ENCODE data around the gene DSCAML1. TPM values are rescaled to one million over a fixed set of nuclear protein-coding genes. Genes with fewer than 3 reads are reported as not detected.

The DSCAML1 gene
- total RNA-seq, 1 donor from 2014 or later = not detected

DNA sequence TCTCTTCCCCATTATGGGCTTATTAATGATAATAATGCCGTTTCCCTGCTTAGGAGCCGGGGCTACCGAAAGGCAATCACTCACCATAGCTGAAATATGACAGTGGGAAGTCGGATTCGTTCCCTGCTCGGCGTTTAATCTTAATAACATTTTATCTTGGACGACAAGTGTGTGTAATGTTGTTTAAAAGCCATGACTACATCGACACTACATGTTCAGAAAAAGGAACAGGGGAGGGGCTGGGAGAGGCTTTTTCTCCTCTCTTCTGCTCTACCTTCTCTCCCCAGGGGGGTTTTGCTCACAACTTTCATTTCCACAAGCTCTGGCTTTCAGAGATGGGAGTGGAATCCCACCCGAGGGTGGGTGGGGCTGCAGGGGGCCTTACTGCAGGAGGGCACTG, 105.5 kb downstream of the DSCAML1 start:
- TF ChIP-seq, protein P1, sequence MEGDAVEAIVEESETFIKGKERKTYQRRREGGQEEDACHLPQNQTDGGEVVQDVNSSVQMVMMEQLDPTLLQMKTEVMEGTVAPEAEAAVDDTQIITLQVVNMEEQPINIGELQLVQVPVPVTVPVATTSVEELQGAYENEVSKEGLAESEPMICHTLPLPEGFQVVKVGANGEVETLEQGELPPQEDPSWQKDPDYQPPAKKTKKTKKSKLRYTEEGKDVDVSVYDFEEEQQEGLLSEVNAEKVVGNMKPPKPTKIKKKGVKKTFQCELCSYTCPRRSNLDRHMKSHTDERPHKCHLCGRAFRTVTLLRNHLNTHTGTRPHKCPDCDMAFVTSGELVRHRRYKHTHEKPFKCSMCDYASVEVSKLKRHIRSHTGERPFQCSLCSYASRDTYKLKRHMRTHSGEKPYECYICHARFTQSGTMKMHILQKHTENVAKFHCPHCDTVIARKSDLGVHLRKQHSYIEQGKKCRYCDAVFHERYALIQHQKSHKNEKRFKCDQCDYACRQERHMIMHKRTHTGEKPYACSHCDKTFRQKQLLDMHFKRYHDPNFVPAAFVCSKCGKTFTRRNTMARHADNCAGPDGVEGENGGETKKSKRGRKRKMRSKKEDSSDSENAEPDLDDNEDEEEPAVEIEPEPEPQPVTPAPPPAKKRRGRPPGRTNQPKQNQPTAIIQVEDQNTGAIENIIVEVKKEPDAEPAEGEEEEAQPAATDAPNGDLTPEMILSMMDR (IDR thresholded peaks at IDR 0.05) = no peak
- no peaks in the 10 kb centered on the region for H3K27me3 ChIP-seq
- no peak overlapping the region for H3K27ac ChIP-seq
- no peaks in the 10 kb centered on the region for H3K36me3 ChIP-seq
- no peak for DNase-seq (ENCODE audit: low spot score in 2 of 2)
- no peaks in the 10 kb centered on the region for H3K9me3 ChIP-seq
- intact Hi-C loops (cut with DNase I) = no loop called here
- H3K4me1 ChIP-seq = no peaks in the 10 kb centered on the region
- H3K4me3 ChIP-seq = no peak overlapping the region

DNA sequence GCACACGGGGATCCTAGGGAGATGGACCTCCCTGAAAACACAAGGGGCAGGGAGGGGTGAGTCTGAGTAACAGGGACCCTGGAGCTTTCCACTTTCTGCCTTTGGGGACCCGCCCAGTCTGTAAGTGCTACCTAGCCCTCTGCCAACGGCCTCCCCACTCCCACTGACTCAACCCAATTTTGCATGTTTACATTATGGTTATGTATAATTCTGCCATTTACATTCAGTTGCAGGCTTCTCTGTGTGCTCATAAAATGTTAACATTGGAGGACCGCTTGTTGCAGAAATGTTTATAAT, 105.8 kb downstream of the DSCAML1 start:
- Histone ChIP-seq H3K27me3 (no peaks in the 10 kb centered on the region), H3K4me1 (no peaks in the 10 kb centered on the region), H3K36me3 (no peaks in the 10 kb centered on the region), H3K4me3 (no peak overlapping the region), H3K27ac (no peak overlapping the region), H3K9me3 (no peaks in the 10 kb centered on the region)
- TF ChIP-seq, protein P1 (IDR thresholded peaks at IDR 0.05) = no peak
- no peak for DNase-seq (ENCODE audit: low spot score in 2 of 2)
- intact Hi-C loops (cut with DNase I) = no loop called here

DNA sequence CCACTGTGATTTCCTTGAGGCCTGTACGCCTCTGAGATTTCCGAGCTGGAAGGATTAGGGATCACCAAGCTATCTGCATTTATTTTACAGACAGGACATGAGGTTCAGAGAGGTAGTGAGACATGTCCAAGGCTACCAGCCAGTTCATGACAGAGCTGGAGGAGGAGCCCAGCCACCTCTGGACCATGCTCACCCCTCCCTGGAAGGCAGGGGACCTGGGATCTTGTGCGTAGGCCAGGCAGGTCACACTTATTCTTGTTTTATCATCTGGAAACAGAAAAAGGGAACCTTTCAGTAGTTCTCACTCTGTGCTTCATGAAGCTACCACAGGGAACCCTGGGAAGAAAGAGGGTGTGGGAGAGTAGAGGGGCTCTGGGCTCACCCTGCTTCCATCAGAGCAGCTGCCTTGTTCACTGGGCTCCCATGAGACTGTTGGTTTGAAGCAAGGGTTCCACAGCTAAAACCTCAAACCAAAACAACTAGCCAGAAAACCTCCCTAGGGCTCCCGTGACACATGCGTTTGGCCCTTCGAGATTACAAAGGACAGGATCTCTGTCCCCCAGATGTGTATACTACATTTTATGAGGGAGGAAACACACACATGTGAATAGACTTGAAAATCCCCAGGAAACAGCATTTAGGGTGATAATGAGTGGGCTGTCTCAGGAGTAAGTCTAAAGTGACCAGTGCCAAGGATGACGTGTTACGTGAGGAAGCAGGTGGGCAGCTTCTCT, 106.4 kb downstream of the DSCAML1 start:
- Histone ChIP-seq H3K4me3 (no peak overlapping the region), H3K9me3 (no peaks in the 10 kb centered on the region), H3K36me3 (no peaks in the 10 kb centered on the region), H3K4me1 (no peaks in the 10 kb centered on the region), H3K27me3 (no peaks in the 10 kb centered on the region), H3K27ac (no peak overlapping the region)
- no peak for DNase-seq (ENCODE audit: low spot score in 2 of 2)
- intact Hi-C loops (cut with DNase I) = no loop called here
- TF ChIP-seq, protein P1 (IDR thresholded peaks at IDR 0.05) = no peak

DNA sequence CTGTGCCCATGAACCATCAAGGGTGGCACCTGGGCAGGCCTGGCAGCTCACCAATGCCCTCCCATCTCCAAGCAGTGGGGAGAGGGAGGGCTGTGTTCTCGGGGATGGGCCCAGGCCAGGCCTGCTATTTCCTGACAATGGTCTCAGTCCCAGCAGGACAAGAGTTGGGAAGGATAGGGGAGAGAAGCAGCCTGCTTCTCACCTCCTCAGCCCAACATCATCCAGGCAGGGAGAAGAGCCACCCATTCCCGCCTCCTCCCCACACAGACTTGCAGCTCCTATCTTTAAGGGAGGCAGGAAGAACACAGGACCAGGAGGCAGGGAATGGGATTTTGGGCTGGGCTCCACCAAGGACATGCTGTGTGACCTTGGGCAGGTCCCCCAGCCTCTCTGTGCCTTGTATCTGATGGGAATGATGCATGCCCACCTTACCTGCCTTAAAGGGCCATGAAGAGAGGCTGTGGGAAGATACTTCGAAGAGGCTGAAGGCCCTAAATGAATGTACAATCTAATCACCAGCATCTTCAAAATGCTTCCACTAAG, 108.7 kb downstream of the DSCAML1 start:
- Histone ChIP-seq H3K27me3 (no peaks in the 10 kb centered on the region), H3K9me3 (no peaks in the 10 kb centered on the region), H3K4me3 (no peak overlapping the region), H3K27ac (no peak overlapping the region), H3K4me1 (no peaks in the 10 kb centered on the region), H3K36me3 (no peaks in the 10 kb centered on the region)
- TF ChIP-seq, protein P1 (IDR thresholded peaks at IDR 0.05) = no peak
- intact Hi-C loops (cut with DNase I) = no loop called here
- DNase-seq (ENCODE audit: low spot score in 2 of 2) = no peak

DNA sequence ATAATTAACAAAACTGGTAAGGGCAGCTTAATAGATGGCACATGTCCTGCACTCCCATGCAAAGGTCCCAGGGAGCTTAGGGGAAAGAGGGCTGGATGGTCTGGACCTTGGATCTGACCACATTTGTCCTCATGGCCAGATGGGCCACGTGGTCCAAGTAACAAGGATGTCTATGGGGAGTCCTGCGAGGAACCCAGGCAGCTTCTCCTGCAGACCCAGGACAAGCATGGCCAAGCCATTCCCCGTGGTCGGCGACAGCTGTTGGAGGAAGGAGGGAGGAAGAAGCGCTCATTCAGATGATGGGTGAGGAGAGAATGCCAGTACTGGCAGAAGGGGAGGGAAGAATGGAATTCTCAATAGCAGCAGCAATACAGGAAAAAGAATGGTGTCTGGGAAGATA, 109.2 kb downstream of the DSCAML1 start:
- H3K27me3 ChIP-seq = no peaks in the 10 kb centered on the region
- H3K36me3 ChIP-seq = no peaks in the 10 kb centered on the region
- H3K27ac ChIP-seq = no peak overlapping the region
- no peak overlapping the region for H3K4me3 ChIP-seq
- intact Hi-C loops (cut with DNase I) = no loop called here
- no peaks in the 10 kb centered on the region for H3K4me1 ChIP-seq
- no peaks in the 10 kb centered on the region for H3K9me3 ChIP-seq
- DNase-seq (ENCODE audit: low spot score in 2 of 2) = no peak
- TF ChIP-seq, protein P1 (IDR thresholded peaks at IDR 0.05) = no peak

Data from ascending aorta (tissue), 2 donors.